ENCODE data around the gene KDM4B. TPM values are rescaled to one million over a fixed set of nuclear protein-coding genes. Genes with fewer than 3 reads are reported as not detected.

KDM4B gene
- total RNA-seq, 1 donor from 2014 or later: 153 TPM

GRCh38 chr19:4955274-4955673 lies 13.6 kb upstream of the KDM4B start:
- no peak overlapping the region for H3K27ac Mint-ChIP-seq (ENCODE audit: unreplicated experiment)
- peaks cover 3% of the 10 kb centered on the region for H3K9me3 Mint-ChIP-seq (ENCODE audit: unreplicated experiment)
- TF ChIP-seq, protein P1, sequence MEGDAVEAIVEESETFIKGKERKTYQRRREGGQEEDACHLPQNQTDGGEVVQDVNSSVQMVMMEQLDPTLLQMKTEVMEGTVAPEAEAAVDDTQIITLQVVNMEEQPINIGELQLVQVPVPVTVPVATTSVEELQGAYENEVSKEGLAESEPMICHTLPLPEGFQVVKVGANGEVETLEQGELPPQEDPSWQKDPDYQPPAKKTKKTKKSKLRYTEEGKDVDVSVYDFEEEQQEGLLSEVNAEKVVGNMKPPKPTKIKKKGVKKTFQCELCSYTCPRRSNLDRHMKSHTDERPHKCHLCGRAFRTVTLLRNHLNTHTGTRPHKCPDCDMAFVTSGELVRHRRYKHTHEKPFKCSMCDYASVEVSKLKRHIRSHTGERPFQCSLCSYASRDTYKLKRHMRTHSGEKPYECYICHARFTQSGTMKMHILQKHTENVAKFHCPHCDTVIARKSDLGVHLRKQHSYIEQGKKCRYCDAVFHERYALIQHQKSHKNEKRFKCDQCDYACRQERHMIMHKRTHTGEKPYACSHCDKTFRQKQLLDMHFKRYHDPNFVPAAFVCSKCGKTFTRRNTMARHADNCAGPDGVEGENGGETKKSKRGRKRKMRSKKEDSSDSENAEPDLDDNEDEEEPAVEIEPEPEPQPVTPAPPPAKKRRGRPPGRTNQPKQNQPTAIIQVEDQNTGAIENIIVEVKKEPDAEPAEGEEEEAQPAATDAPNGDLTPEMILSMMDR (IDR thresholded peaks at IDR 0.05; ENCODE audit: partially characterized antibody, unreplicated experiment): no peak
- peaks cover 7% of the 10 kb centered on the region for H3K27me3 Mint-ChIP-seq (ENCODE audit: unreplicated experiment)
- no peak for DNase-seq
- no peak overlapping the region for H3K4me3 Mint-ChIP-seq (ENCODE audit: unreplicated experiment)
- no peaks in the 10 kb centered on the region for H3K36me3 Mint-ChIP-seq (ENCODE audit: unreplicated experiment)
- peaks cover 6% of the 10 kb centered on the region for H3K4me1 Mint-ChIP-seq (ENCODE audit: low read depth, unreplicated experiment)

DNA sequence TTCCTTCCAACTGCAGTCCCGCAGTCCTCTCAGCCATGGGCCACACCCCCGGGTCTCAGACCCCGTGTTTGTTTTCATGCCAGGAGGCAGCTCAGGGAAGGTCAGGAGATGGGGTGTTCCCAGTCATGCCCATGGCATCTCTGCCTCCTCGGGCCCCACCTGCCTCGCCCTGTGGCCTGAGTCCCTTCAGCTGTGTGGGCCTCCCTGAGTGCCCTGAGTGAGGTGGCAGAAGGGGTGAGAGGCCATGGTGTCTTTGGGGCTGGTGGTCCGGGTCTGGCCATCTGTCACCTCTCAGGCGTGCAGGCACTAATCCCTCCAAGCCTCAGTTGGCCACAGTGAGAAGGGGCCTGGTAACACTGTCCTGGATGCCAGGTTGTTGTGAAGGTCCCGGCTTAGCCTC lies 10.9 kb upstream of the KDM4B start:
- Mint-ChIP-seq H3K36me3 (ENCODE audit: unreplicated experiment) (no peaks in the 10 kb centered on the region), H3K4me1 (ENCODE audit: low read depth, unreplicated experiment) (peaks cover 6% of the 10 kb centered on the region), H3K27me3 (ENCODE audit: unreplicated experiment) (peaks cover 7% of the 10 kb centered on the region), H3K4me3 (ENCODE audit: unreplicated experiment) (no peak overlapping the region), H3K9me3 (ENCODE audit: unreplicated experiment) (peaks cover 3% of the 10 kb centered on the region), H3K27ac (ENCODE audit: unreplicated experiment) (no peak overlapping the region)
- no peak for DNase-seq
- TF ChIP-seq, protein P1 (IDR thresholded peaks at IDR 0.05; ENCODE audit: partially characterized antibody, unreplicated experiment): no peak

DNA sequence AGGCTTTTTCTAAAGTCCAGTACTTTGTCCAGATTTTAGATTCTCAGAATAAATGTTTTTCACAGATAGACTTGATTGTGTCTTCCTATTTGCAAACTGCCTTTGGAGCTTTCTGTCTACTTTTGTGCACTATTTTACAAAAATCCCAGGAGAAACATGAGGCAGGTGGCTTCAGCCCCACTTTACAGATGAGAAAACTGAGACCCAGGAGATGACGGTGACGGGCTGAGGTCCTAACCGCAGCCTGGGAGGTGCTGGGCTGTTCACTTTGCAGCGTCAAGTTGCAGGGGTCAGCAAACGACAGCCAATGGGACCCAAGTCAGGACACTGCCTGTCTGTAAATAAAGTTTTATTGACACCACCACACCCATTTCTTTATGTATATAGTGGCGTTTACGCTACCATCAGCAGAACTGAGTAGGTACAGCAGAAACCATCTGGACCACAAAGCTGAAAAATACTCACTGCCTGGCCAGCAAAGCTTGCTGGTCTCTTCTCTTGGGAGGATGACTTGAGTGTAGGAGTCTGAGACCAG lies 6.8 kb upstream of the KDM4B start:
- H3K27me3 Mint-ChIP-seq (ENCODE audit: unreplicated experiment): peaks cover 3% of the 10 kb centered on the region
- H3K9me3 Mint-ChIP-seq (ENCODE audit: unreplicated experiment): no peaks in the 10 kb centered on the region
- H3K27ac Mint-ChIP-seq (ENCODE audit: unreplicated experiment): no peak overlapping the region
- DNase-seq: no peak
- H3K4me3 Mint-ChIP-seq (ENCODE audit: unreplicated experiment): no peak overlapping the region
- no peaks in the 10 kb centered on the region for H3K36me3 Mint-ChIP-seq (ENCODE audit: unreplicated experiment)
- H3K4me1 Mint-ChIP-seq (ENCODE audit: low read depth, unreplicated experiment): peaks cover 6% of the 10 kb centered on the region
- TF ChIP-seq, protein P1 (IDR thresholded peaks at IDR 0.05; ENCODE audit: partially characterized antibody, unreplicated experiment): no peak

DNA sequence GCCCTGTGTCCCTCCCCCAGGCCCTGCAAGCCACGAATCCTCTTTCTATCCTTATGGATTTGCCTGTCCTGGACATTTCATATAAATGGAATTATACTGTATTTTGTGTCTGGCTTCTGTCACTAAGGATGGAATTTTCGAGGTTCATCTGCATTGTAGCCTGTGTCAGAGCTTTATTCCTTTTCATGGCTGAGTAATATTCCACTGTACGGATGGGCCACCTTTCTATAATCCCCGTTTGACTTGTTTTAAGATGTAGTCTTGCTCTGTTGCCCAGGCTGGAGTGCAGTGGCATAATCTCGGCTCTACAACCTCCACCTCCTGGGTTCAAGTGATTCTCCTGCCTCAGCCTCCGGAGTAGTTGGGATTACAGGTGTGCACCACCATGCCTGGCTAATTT lies 3.9 kb upstream of the KDM4B start:
- DNase-seq: no peak
- H3K27ac Mint-ChIP-seq (ENCODE audit: unreplicated experiment): no peak overlapping the region
- H3K4me1 Mint-ChIP-seq (ENCODE audit: low read depth, unreplicated experiment): peaks cover 6% of the 10 kb centered on the region
- H3K27me3 Mint-ChIP-seq (ENCODE audit: unreplicated experiment): peaks cover 7% of the 10 kb centered on the region
- TF ChIP-seq, protein P1 (IDR thresholded peaks at IDR 0.05; ENCODE audit: partially characterized antibody, unreplicated experiment): no peak
- no peaks in the 10 kb centered on the region for H3K36me3 Mint-ChIP-seq (ENCODE audit: unreplicated experiment)
- H3K4me3 Mint-ChIP-seq (ENCODE audit: unreplicated experiment): no peak overlapping the region
- H3K9me3 Mint-ChIP-seq (ENCODE audit: unreplicated experiment): peaks cover 5% of the 10 kb centered on the region

DNA sequence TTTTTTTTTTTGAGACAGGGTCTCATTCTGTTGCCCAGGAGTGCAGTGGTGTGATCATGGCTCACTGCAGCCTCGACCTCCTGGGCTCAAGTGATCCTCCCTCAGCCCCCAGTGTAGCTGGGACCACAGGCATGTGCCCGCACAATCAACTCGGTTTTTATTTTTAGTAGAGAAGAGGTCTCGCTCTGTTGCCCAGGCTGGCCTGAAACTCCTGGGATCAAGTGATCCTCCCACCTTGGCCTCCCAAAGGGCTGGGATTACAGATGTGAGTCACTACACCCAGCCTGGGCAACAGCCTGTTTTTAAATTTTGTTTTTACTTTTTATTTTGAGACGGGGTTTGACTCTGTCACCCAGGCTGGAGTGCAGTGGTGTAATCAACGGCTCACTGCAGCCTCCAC lies 2.3 kb upstream of the KDM4B start:
- H3K9me3 Mint-ChIP-seq (ENCODE audit: unreplicated experiment): peaks cover 12% of the 10 kb centered on the region
- no peak overlapping the region for H3K27ac Mint-ChIP-seq (ENCODE audit: unreplicated experiment)
- no peaks in the 10 kb centered on the region for H3K36me3 Mint-ChIP-seq (ENCODE audit: unreplicated experiment)
- H3K27me3 Mint-ChIP-seq (ENCODE audit: unreplicated experiment): peaks cover 14% of the 10 kb centered on the region
- DNase-seq: no peak
- TF ChIP-seq, protein P1 (IDR thresholded peaks at IDR 0.05; ENCODE audit: partially characterized antibody, unreplicated experiment): no peak
- no peak overlapping the region for H3K4me3 Mint-ChIP-seq (ENCODE audit: unreplicated experiment)
- peaks cover 5% of the 10 kb centered on the region for H3K4me1 Mint-ChIP-seq (ENCODE audit: low read depth, unreplicated experiment)

All from glutamatergic neuron (in vitro differentiated cells).